Ishikawa (cell line): ENCODE results near the gene HIPK1.

Source experiments
- CEBPB ChIP-seq: IDR thresholded peaks from 2 replicates; pipeline ENCODE4 v1.6.1; 2012
- CREB1 ChIP-seq: IDR thresholded peaks from 2 replicates; pipeline ENCODE4 v1.6.1; 2012; ENCODE audit warnings: low read depth
- EGR1 ChIP-seq: IDR thresholded peaks from 2 replicates; pipeline ENCODE4 v1.6.1; 2012
- EP300 ChIP-seq: IDR thresholded peaks from 2 replicates; pipeline ENCODE4 v1.6.1; 2012; ENCODE audit warnings: borderline replicate concordance
- FOXM1 ChIP-seq: IDR thresholded peaks from 2 replicates; pipeline ENCODE4 v1.6.1; 2012; ENCODE audit warnings: low read depth, borderline replicate concordance
- NFIC ChIP-seq: IDR thresholded peaks from 2 replicates; pipeline ENCODE4 v1.6.1; 2012
- RAD21 ChIP-seq: IDR thresholded peaks from 2 replicates; pipeline ENCODE4 v1.6.1; 2012; ENCODE audit warnings: low read depth
- TAF1 ChIP-seq: IDR thresholded peaks from 2 replicates; pipeline ENCODE4 v1.6.1; 2012; ENCODE audit warnings: low read depth, mild to moderate bottlenecking
- TCF12 ChIP-seq: IDR thresholded peaks from 2 replicates; pipeline ENCODE4 v1.6.1; 2012; ENCODE audit warnings: low read depth
- TEAD4 ChIP-seq: IDR thresholded peaks from 2 replicates; pipeline ENCODE4 v1.6.1; 2012
- YY1 ChIP-seq: IDR thresholded peaks from 2 replicates; pipeline ENCODE4 v1.6.1; 2012; ENCODE audit warnings: low read depth
- ZBTB7A ChIP-seq: IDR thresholded peaks from 2 replicates; pipeline ENCODE4 v1.6.1; 2012; ENCODE audit warnings: low read depth
- TF ChIP-seq, protein P1 (sequence below): IDR thresholded peaks from 2 replicates; pipeline ENCODE4 v1.6.1; 2012
- TF ChIP-seq, protein P2 (sequence below): IDR thresholded peaks from 2 replicates; pipeline ENCODE4 v1.6.1; 2012
- TF ChIP-seq, protein P3 (sequence below): IDR thresholded peaks from 2 replicates; pipeline ENCODE4 v1.6.1; 2012; ENCODE audit warnings: low read depth, mild to moderate bottlenecking

HIPK1 gene

DNA sequence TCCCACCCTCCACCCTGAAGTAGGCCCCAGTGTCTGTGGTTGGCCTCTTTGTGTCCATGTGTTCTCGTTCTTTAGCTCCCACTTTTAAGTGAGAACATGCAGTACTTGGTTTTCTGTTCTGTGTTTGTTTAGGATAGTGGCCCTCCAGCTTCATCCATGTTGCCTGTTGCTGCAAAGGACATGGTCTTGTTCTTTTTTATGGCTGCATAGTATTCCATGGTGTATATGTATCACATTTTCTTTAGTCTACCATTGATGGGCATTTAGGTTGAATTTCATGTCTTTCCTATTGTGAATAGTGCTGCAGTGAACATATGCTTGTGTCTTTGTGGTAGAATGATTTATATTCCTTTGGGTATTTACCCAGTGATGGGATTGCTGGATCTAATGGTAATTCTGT lies 6.1 kb downstream of the HIPK1 start:
- TF ChIP-seq EGR1 (no peak), CREB1 (no peak), YY1 (no peak)

DNA sequence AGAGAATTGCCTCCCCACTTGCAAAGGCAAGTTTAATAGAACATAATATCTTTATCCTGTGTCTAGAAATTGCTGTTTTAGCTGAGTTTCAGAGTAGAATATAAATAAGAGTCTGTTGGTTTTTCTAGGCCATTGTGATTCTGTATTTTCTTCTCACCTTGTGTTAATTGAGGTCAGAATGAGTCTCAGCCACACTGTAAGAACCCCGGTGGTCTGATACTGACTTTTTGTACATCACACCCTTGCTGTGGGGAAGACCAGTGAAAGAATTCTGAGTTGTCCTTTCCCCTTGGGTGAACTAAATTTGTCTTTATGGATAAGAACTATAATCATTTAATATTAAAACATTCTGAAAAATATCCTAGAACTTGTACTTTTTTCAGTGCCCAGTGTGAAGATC lies 6.8 kb downstream of the HIPK1 start:
- TF ChIP-seq CEBPB (no peak), RAD21 (no peak), TCF12 (no peak), ZBTB7A (no peak), EP300 (no peak), FOXM1 (no peak), EGR1 (no peak), TAF1 (no peak), TEAD4 (no peak), NFIC (no peak), YY1 (no peak), CREB1 (no peak)
- TF ChIP-seq, protein P1, sequence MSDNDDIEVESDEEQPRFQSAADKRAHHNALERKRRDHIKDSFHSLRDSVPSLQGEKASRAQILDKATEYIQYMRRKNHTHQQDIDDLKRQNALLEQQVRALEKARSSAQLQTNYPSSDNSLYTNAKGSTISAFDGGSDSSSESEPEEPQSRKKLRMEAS = no peak
- TF ChIP-seq, protein P2, sequence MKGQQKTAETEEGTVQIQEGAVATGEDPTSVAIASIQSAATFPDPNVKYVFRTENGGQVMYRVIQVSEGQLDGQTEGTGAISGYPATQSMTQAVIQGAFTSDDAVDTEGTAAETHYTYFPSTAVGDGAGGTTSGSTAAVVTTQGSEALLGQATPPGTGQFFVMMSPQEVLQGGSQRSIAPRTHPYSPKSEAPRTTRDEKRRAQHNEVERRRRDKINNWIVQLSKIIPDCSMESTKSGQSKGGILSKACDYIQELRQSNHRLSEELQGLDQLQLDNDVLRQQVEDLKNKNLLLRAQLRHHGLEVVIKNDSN = no peak
- TF ChIP-seq, protein P3, sequence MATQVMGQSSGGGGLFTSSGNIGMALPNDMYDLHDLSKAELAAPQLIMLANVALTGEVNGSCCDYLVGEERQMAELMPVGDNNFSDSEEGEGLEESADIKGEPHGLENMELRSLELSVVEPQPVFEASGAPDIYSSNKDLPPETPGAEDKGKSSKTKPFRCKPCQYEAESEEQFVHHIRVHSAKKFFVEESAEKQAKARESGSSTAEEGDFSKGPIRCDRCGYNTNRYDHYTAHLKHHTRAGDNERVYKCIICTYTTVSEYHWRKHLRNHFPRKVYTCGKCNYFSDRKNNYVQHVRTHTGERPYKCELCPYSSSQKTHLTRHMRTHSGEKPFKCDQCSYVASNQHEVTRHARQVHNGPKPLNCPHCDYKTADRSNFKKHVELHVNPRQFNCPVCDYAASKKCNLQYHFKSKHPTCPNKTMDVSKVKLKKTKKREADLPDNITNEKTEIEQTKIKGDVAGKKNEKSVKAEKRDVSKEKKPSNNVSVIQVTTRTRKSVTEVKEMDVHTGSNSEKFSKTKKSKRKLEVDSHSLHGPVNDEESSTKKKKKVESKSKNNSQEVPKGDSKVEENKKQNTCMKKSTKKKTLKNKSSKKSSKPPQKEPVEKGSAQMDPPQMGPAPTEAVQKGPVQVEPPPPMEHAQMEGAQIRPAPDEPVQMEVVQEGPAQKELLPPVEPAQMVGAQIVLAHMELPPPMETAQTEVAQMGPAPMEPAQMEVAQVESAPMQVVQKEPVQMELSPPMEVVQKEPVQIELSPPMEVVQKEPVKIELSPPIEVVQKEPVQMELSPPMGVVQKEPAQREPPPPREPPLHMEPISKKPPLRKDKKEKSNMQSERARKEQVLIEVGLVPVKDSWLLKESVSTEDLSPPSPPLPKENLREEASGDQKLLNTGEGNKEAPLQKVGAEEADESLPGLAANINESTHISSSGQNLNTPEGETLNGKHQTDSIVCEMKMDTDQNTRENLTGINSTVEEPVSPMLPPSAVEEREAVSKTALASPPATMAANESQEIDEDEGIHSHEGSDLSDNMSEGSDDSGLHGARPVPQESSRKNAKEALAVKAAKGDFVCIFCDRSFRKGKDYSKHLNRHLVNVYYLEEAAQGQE = no peak

DNA sequence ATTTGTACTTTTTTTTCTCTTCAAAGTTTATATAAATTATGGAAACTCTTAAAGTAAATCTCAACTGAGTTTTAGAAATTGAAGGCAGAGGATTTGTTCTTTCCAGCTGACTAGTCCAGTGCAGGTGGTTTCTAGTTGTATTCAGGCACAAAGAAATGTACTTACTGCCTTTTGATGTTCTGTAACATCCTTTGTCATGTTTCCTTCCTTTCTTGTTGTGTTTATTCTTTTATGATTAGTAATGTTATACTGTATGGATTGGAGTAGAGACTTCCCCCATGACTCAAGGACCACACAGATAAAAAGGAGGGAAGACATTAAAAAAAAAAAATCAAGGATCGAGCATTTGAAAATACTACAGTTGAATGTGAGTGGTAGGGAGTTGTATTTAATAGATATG lies 8.0 kb downstream of the HIPK1 start:
- TF ChIP-seq TAF1 (no peak), RAD21 (no peak), ZBTB7A (no peak), TEAD4 (no peak), EGR1 (no peak), NFIC (no peak), FOXM1 (no peak), EP300 (no peak)

DNA sequence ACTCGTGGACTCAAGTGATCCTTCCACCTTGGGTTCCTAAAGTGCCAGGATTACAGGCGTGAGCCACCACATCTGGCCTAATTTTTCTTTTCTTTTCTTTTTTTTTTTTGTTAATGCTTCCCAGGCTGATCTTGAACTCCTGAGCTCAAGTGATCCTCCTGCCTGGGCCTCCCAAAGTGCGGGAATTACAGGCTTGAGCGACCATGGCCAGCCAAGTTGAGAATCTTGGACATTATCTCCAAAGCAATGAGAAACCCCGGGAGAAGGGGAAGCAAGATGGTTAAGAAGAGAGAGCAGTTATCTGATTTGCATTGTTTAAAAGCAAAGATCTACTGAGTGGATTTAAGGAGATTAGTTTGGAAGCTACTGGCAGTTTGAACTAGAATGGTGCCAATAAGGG lies 9.1 kb downstream of the HIPK1 start:
- TF ChIP-seq FOXM1 = no peak
- TF ChIP-seq ZBTB7A = no peak
- TF ChIP-seq RAD21 = no peak

DNA sequence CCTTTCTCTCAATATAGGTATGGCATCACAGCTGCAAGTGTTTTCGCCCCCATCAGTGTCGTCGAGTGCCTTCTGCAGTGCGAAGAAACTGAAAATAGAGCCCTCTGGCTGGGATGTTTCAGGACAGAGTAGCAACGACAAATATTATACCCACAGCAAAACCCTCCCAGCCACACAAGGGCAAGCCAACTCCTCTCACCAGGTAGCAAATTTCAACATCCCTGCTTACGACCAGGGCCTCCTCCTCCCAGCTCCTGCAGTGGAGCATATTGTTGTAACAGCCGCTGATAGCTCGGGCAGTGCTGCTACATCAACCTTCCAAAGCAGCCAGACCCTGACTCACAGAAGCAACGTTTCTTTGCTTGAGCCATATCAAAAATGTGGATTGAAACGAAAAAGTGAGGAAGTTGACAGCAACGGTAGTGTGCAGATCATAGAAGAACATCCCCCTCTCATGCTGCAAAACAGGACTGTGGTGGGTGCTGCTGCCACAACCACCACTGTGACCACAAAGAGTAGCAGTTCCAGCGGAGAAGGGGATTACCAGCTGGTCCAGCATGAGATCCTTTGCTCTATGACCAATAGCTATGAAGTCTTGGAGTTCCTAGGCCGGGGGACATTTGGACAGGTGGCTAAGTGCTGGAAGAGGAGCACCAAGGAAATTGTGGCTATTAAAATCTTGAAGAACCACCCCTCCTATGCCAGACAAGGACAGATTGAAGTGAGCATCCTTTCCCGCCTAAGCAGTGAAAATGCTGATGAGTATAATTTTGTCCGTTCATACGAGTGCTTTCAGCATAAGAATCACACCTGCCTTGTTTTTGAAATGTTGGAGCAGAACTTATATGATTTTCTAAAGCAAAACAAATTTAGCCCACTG lies 11.5 kb downstream of the HIPK1 start:
- TF ChIP-seq CREB1 (no peak), ZBTB7A (no peak), RAD21 (no peak), TEAD4 (no peak), EP300 (no peak), TCF12 (no peak), CEBPB (no peak), YY1 (no peak), NFIC (no peak), TAF1 (no peak), EGR1 (no peak), FOXM1 (no peak)
- TF ChIP-seq, protein P3 = no peak
- TF ChIP-seq, protein P2 = no peak
- TF ChIP-seq, protein P1 = no peak

DNA sequence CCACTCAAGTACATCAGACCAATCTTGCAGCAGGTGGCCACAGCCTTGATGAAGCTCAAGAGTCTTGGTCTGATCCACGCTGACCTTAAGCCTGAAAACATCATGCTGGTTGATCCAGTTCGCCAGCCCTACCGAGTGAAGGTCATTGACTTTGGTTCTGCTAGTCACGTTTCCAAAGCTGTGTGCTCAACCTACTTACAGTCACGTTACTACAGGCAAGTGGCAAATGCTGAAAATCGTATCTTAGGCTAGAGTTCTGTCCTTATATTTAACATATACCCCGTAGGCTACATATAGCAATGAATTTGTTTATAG lies 12.1 kb downstream of the HIPK1 start:
- TF ChIP-seq NFIC (no peak), FOXM1 (no peak), EP300 (no peak)
- TF ChIP-seq, protein P3 = no peak
- TF ChIP-seq, protein P1 = no peak
